ENCODE data around the gene ZFAND3. TPM values are rescaled to one million over a fixed set of nuclear protein-coding genes. Genes with fewer than 3 reads are reported as not detected.

The ZFAND3 gene
- total and polyA plus RNA-seq, 10 of the 15 experiments (the other 5 are each of a cell fraction or from before 2014, with no cell fraction given) = 0.90 to 34.4 (median 16.3) TPM

DNA sequence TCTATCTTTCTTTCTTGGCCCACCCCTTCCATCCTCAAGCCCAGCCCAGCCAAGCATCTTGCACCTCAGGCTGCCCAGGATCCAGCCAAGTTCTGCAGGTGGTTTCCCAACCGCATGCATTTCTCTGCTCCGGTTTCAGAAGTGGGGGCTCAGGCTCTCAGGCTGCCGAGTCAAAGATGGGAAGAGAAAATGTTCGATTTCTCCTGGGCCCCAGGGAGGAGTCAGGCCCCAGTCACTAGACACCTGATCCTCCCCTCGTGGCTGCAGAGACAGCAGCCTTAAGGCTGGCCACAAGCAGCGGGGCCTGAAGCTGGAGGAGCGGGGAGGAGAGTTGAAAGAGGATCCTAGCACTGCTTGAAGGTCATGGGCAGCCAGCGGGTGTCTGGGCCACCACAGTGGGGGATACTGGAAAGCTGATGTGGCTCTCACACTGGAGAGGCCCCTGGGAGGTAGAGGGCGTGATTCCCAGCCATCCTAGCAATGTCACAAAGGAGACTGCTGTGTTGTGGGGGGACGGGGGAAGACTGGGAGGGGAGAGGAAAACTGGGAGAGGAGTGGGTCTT is 42.2 kb upstream of the ZFAND3 start:
- Histone ChIP-seq H3K27me3 (replicated peaks in 1 of 2; ENCODE audit: control insufficient read depth in 2 of 2, insufficient read depth in 2 of 2, low read length in 1 of 2) (no peaks in the 10 kb centered on the region), H3K9ac (ENCODE audit: control insufficient read depth, insufficient read depth, low read length) (no peak overlapping the region), H3K27ac (ENCODE audit: control insufficient read depth, insufficient read depth) (peak overlapping the region; percentile 34), H3K4me1 (ENCODE audit: control insufficient read depth, insufficient read depth, low read length) (peaks cover 29% of the 10 kb centered on the region), H4K20me1 (ENCODE audit: control insufficient read depth, insufficient read depth) (no peaks in the 10 kb centered on the region), H3K9me3 (replicated peaks; ENCODE audit: control insufficient read depth, insufficient read depth, low read length) (no peaks in the 10 kb centered on the region; the same call in 2 of the 3 replicates), H3K4me3 (no peak overlapping the region), H3K4me2 (ENCODE audit: control insufficient read depth, insufficient read depth) (no peak overlapping the region; the same call in 1 of the 2 replicates), H3K79me2 (ENCODE audit: control insufficient read depth, insufficient read depth, low read length) (no peaks in the 10 kb centered on the region), H2AFZ (ENCODE audit: control insufficient read depth, low read depth, low read length) (peak overlapping the region; percentile 28), H3K36me3 (ENCODE audit: control insufficient read depth in 2 of 2, insufficient read depth in 2 of 2, low read length in 1 of 2) (no peaks in the 10 kb centered on the region)
- WGBS (ENCODE audit: insufficient coverage, insufficient replicate concordance, low lambda C conversion rate, missing lambda C conversion rate) = under 1% methylated on average over 10 of the region's 10 CpGs
- SMC1A ChIA-PET (ENCODE audit: uncharacterized antibody, unreplicated experiment) = interaction anchor here (0.7 to 2.7 kb wide), 3 partner anchors 16 to 164 kb away, joined by 3 to 13 read pairs (median 3); no protein-coding TSS in a partner anchor
- peak; percentile 13 for FAIRE-seq
- in situ Hi-C loops (cut with MboI) (no loop called here), intact Hi-C loops (cut with micrococcal nuclease; ENCODE audit: unreplicated experiment) (no loop called here)
- POLR2A ChIA-PET = interaction anchor here (1.1 kb wide), 1 partner anchor 15 kb away, joined by 3 read pairs; no protein-coding TSS in a partner anchor
- DNase-seq (ENCODE audit: low read depth, low spot score) = peak; percentile 55
- CTCF ChIA-PET = interaction anchor here (0.6 to 1.5 kb wide), 5 partner anchors 11 to 156 kb away, joined by 3 to 5 read pairs (median 3); no protein-coding TSS in a partner anchor
- BruUV-seq (replicated peaks) = no TSS peak
- ATAC-seq = peak; percentile 85
- RAD21 ChIA-PET (ENCODE audit: unreplicated experiment) = interaction anchor here (1.1 to 1.9 kb wide), 5 partner anchors 10 to 72 kb away, joined by 3 to 6 read pairs (median 3); no protein-coding TSS in a partner anchor
- TF ChIP-seq RUNX3 (IDR thresholded peaks at IDR 0.05; ENCODE audit: low read length) = peak; percentile 81; the same call in 1 of the 2 replicates
- TF ChIP-seq MTA3 (IDR thresholded peaks at IDR 0.05; ENCODE audit: borderline replicate concordance, low read length) = no peak
- TF ChIP-seq NR2F1 (conservative IDR thresholded peaks at IDR 0.05) = no peak
- TF ChIP-seq, protein P1, sequence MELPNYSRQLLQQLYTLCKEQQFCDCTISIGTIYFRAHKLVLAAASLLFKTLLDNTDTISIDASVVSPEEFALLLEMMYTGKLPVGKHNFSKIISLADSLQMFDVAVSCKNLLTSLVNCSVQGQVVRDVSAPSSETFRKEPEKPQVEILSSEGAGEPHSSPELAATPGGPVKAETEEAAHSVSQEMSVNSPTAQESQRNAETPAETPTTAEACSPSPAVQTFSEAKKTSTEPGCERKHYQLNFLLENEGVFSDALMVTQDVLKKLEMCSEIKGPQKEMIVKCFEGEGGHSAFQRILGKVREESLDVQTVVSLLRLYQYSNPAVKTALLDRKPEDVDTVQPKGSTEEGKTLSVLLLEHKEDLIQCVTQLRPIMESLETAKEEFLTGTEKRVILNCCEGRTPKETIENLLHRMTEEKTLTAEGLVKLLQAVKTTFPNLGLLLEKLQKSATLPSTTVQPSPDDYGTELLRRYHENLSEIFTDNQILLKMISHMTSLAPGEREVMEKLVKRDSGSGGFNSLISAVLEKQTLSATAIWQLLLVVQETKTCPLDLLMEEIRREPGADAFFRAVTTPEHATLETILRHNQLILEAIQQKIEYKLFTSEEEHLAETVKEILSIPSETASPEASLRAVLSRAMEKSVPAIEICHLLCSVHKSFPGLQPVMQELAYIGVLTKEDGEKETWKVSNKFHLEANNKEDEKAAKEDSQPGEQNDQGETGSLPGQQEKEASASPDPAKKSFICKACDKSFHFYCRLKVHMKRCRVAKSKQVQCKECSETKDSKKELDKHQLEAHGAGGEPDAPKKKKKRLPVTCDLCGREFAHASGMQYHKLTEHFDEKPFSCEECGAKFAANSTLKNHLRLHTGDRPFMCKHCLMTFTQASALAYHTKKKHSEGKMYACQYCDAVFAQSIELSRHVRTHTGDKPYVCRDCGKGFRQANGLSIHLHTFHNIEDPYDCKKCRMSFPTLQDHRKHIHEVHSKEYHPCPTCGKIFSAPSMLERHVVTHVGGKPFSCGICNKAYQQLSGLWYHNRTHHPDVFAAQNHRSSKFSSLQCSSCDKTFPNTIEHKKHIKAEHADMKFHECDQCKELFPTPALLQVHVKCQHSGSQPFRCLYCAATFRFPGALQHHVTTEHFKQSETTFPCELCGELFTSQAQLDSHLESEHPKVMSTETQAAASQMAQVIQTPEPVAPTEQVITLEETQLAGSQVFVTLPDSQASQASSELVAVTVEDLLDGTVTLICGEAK (IDR thresholded peaks at IDR 0.05; ENCODE audit: borderline replicate concordance) = no peak
- TF ChIP-seq, protein P2, sequence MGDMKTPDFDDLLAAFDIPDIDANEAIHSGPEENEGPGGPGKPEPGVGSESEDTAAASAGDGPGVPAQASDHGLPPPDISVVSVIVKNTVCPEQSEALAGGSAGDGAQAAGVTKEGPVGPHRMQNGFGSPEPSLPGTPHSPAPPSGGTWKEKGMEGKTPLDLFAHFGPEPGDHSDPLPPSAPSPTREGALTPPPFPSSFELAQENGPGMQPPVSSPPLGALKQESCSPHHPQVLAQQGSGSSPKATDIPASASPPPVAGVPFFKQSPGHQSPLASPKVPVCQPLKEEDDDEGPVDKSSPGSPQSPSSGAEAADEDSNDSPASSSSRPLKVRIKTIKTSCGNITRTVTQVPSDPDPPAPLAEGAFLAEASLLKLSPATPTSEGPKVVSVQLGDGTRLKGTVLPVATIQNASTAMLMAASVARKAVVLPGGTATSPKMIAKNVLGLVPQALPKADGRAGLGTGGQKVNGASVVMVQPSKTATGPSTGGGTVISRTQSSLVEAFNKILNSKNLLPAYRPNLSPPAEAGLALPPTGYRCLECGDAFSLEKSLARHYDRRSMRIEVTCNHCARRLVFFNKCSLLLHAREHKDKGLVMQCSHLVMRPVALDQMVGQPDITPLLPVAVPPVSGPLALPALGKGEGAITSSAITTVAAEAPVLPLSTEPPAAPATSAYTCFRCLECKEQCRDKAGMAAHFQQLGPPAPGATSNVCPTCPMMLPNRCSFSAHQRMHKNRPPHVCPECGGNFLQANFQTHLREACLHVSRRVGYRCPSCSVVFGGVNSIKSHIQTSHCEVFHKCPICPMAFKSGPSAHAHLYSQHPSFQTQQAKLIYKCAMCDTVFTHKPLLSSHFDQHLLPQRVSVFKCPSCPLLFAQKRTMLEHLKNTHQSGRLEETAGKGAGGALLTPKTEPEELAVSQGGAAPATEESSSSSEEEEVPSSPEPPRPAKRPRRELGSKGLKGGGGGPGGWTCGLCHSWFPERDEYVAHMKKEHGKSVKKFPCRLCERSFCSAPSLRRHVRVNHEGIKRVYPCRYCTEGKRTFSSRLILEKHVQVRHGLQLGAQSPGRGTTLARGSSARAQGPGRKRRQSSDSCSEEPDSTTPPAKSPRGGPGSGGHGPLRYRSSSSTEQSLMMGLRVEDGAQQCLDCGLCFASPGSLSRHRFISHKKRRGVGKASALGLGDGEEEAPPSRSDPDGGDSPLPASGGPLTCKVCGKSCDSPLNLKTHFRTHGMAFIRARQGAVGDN (IDR thresholded peaks at IDR 0.05) = peak; percentile 79
- no peak for TF ChIP-seq CBX5 (IDR thresholded peaks at IDR 0.05; ENCODE audit: low read depth)
- peak; percentile 68 for TF ChIP-seq MEF2B (IDR thresholded peaks at IDR 0.05; ENCODE audit: partially characterized antibody, poor library complexity, severe bottlenecking)
- TF ChIP-seq RBBP5 (conservative IDR thresholded peaks at IDR 0.05) = no peak
- 0 out of 2 replicates have a peak, but pooled peaks have one; percentile 47 for TF ChIP-seq ZSCAN29 (IDR thresholded peaks at IDR 0.05)
- no peak for TF ChIP-seq BCL3 (IDR thresholded peaks at IDR 0.05; ENCODE audit: borderline replicate concordance, insufficient read depth, low read depth, low read length, poor library complexity, severe bottlenecking)
- TF ChIP-seq RB1 (IDR thresholded peaks at IDR 0.05; ENCODE audit: borderline replicate concordance) = no peak
- no peak for TF ChIP-seq ETV6 (conservative IDR thresholded peaks at IDR 0.05 in 1 of 2, IDR thresholded peaks at IDR 0.05 in 1 of 2; ENCODE audit: borderline replicate concordance in 1 of 2, low read depth in 1 of 2)
- no peak for TF ChIP-seq FOXM1 (IDR thresholded peaks at IDR 0.05; ENCODE audit: low read depth, low read length)
- TF ChIP-seq ESRRA (IDR thresholded peaks at IDR 0.05; ENCODE audit: low read length) = no peak
